ENCODE data around the gene DNAJA2.

DNA sequence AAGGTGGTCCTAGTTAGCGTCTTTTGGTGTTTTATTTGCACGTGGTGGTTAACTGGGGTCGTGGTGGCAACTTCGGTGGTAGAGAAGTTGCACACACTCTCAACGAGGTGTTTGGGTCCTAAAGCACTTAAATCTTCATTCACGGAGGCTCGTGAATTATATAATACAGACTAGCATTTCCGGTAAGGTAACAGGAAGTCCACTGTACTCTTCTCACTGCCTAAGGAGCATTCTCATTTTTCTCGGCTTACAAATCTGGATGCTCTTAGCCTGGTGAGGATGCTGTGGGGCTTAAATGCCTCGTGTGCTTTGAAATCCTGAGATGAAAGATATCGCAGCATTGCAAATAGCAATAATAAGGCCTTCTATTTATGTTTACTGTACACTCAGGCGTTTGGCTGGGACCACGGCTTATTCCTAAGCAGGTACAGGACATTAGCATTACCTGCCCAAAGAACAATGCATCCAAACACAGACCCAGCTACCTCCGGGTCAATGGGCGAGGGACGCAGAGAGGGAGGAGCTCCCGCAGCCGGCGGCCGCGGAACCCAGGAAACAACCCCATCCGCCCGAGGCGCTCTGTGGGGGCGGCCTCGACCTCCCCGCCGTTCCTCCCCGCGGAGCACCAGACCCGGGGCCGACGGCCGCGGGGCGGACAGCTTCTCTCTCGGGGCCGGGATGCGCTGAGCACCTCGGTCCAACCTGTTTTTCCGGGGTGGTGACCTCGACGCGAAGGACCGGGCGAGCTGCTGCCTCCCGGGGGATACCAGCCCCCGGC is 856 bp downstream of the DNAJA2 start:
- TF ChIP-seq FOXM1 (IDR thresholded peaks at IDR 0.05; ENCODE audit: low read depth) (no peak), FOXM1 (CRISPR knock-in tag; IDR thresholded peaks at IDR 0.05; ENCODE audit: low read depth) (no peak), CTCF (IDR thresholded peaks at IDR 0.05 in 2 of 3, conservative IDR thresholded peaks at IDR 0.05 in 1 of 3; ENCODE audit: insufficient read depth in 2 of 3, low read depth in 1 of 3, low read length in 3 of 3) (no peak), KDM4B (IDR thresholded peaks at IDR 0.05; ENCODE audit: borderline replicate concordance in 2 of 2, low read depth in 1 of 2) (no peak), RBM14 (IDR thresholded peaks at IDR 0.05; ENCODE audit: borderline replicate concordance, insufficient read depth, low read depth, low read length) (no peak), SMARCB1 (IDR thresholded peaks at IDR 0.05; ENCODE audit: insufficient read length, low read depth) (no peak), SMARCC2 (IDR thresholded peaks at IDR 0.05; ENCODE audit: low read depth) (no peak), CREB3 (tag; conservative IDR thresholded peaks at IDR 0.05; ENCODE audit: low read depth) (no peak), EHMT2 (IDR thresholded peaks at IDR 0.05) (no peak), EP300 (IDR thresholded peaks at IDR 0.05; ENCODE audit: low read length) (no peak)
- TF ChIP-seq, protein P1, sequence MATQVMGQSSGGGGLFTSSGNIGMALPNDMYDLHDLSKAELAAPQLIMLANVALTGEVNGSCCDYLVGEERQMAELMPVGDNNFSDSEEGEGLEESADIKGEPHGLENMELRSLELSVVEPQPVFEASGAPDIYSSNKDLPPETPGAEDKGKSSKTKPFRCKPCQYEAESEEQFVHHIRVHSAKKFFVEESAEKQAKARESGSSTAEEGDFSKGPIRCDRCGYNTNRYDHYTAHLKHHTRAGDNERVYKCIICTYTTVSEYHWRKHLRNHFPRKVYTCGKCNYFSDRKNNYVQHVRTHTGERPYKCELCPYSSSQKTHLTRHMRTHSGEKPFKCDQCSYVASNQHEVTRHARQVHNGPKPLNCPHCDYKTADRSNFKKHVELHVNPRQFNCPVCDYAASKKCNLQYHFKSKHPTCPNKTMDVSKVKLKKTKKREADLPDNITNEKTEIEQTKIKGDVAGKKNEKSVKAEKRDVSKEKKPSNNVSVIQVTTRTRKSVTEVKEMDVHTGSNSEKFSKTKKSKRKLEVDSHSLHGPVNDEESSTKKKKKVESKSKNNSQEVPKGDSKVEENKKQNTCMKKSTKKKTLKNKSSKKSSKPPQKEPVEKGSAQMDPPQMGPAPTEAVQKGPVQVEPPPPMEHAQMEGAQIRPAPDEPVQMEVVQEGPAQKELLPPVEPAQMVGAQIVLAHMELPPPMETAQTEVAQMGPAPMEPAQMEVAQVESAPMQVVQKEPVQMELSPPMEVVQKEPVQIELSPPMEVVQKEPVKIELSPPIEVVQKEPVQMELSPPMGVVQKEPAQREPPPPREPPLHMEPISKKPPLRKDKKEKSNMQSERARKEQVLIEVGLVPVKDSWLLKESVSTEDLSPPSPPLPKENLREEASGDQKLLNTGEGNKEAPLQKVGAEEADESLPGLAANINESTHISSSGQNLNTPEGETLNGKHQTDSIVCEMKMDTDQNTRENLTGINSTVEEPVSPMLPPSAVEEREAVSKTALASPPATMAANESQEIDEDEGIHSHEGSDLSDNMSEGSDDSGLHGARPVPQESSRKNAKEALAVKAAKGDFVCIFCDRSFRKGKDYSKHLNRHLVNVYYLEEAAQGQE (IDR thresholded peaks at IDR 0.05; ENCODE audit: borderline replicate concordance), result no peak
- TF ChIP-seq, protein P1 (CRISPR knock-in tag; IDR thresholded peaks at IDR 0.05; ENCODE audit: low read depth), result no peak
